ENCODE results near the gene TMEM259.

Gene TMEM259

GRCh38 chr19:964116-964520 is 56.8 kb downstream of the TMEM259 start:
- in situ Hi-C loops (cut with HindIII; ENCODE audit: low sequenced_read_pairs): no loop called here

- in situ Hi-C loops (cut with HindIII; ENCODE audit: low sequenced_read_pairs): no loop called here
These were observed 57.4 kb downstream of the TMEM259 start for GRCh38 chr19:963486-963951.

DNA sequence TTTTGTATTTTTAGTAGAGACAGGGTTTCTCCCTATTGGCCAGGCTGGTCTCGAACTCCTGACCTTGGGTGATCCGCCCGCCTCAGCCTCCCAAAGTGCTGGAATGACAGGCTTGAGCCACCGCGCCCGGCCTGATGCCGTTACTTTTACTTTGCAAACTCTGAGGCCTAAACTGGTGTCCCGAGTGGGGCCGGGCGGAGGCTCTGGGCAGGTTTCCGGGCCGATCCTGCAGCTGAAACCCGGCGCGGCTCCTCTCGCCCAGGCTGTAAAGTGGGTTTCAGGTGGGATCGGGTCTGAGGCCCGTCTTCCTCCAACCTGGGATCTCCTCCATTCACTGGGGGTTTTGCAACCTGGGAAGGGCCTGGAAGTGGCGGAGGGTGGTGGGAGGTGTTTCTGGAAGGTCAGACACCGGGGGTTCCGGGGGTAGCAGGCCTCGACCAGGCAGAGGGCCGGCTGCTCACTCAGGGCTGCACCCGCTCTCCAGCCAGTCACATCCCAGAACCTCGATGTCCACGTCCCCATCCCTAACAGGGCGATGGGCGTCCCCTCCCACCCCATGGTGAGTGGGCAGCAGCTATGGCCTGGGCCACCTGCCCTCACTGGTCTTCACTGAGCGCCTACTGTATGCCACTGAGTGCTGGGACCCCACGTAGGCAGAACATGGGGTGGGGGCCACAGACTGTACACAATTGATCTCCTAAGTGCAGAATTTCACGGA is 58.1 kb downstream of the TMEM259 start:
- in situ Hi-C loops (cut with HindIII; ENCODE audit: low sequenced_read_pairs): no loop called here

DNA sequence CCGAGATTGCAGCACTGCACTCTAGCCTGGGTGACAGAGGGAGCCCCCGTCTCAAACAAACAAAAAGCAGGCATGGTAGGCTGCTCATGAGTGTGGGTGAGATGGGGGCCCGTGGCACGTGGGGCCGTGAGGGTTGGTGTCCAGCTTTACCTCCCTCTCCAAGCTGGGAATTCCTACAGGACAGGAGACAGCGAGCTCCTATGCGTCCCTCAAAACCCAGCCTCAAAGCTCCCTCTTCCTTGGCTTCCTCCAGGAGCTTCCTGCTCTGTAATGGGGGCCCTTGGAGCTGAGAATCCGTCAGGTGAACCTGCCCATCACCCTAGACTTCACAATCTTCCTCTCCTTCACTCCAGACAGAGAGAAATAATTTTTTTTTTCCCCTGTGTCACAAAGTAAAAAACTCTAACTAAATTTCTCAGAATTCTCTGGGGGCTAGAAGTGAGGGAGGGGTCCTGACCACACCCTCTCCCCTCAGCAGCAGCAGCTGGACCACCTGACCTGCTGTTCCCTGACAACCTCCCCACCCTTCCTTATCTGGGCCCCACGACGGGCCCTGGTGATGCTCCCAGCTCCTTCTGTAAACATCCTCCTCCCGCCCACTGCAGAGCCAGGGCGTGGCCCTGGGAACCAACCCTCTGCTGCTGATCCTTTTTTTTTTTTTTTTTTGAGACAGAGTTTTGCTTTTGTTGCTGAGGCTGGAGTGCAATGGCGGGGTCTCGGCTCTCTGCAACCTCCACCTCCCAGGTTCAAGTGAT is 58.9 kb downstream of the TMEM259 start:
- in situ Hi-C loops (cut with HindIII; ENCODE audit: low sequenced_read_pairs): no loop called here

GRCh38 chr19:960601-960938 is 60.4 kb downstream of the TMEM259 start:
- in situ Hi-C loops (cut with HindIII; ENCODE audit: low sequenced_read_pairs): no loop called here

DNA sequence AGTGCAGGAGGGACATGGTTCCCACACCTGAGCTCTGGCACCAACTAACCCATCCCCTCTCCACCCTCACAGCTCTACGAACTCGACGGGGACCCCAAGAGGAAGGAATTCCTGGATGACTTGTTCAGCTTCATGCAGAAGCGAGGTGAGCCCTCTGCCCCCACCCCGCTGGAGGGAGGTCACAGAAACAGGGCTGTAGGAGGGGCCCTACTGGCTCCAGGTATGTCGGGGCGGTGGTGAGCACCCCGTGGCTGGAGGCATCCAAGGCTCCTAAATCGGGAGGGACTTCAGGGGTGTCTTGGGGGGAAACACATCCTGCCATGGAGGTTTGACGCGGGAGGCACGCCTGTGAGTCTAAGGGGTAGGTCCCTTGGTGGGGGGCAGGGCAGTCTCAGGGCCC is 60.9 kb downstream of the TMEM259 start:
- in situ Hi-C loops (cut with HindIII; ENCODE audit: low sequenced_read_pairs): no loop called here
